Esophagus muscularis mucosa (tissue), 4 donors: ENCODE measurements around the gene FGA. TPM values are rescaled to one million over a fixed set of nuclear protein-coding genes. Genes with fewer than 3 reads are reported as not detected.

Experiments used
- DNase-seq: peaks from one replicate; pipeline ENCODE4 v3.0.0-alpha.2; 2017; ENCODE audit errors: extremely low spot score
- H3K27ac ChIP-seq, 4 donors: fragments of 200-600 bp; sonication (generic); replicated peaks in 1 of 4; 1 replicate in 3 of 4; 2 replicates in 1 of 4; pipeline ENCODE4 v1.5.1; 2016 to 2019; ENCODE audit warnings: mild to moderate bottlenecking in 1 of 4
- H3K27me3 ChIP-seq, 4 donors: fragments of 200-600 bp; sonication (generic); one replicate each; pipeline versions ENCODE4 v1.5.1 to v1.6.0; 2016 to 2019
- H3K36me3 ChIP-seq, 4 donors: fragments of 200-600 bp; sonication (generic); one replicate each; pipeline ENCODE4 v1.5.1; 2016 to 2019
- H3K4me1 ChIP-seq, 4 donors: fragments of 200-600 bp; sonication (generic); one replicate each; pipeline ENCODE4 v1.5.1; 2016 to 2019
- H3K4me3 ChIP-seq, 4 donors: fragments of 200-600 bp; sonication (generic); 1 replicate in 2 of 4; 2 replicates in 2 of 4; pipeline ENCODE4 v1.5.1; 2016 to 2019; ENCODE audit warnings: mild to moderate bottlenecking in 4 of 4, moderate library complexity in 1 of 4
- H3K9me3 ChIP-seq, 4 donors: fragments of 200-600 bp; sonication (generic); 1 replicate in 3 of 4; 2 replicates in 1 of 4; pipeline ENCODE4 v1.5.1; 2016 to 2019
- EP300 ChIP-seq: sonication (generic); formaldehyde crosslinking; IDR thresholded peaks from one replicate; pipeline ENCODE4 v1.6.1; 2017; ENCODE audit warnings: antibody characterized with exemption
- POLR2A ChIP-seq: fragments of 450-650 bp; IDR thresholded peaks from one replicate; pipeline ENCODE4 v1.6.1; 2017; ENCODE audit warnings: antibody characterized with exemption, moderate library complexity, mild to moderate bottlenecking, low read depth
- POLR2AphosphoS5 ChIP-seq, 2 donors: sonication (generic); formaldehyde crosslinking; IDR thresholded peaks; one replicate each; pipeline ENCODE4 v1.6.1; 2017; ENCODE audit warnings: antibody characterized with exemption in 2 of 2
- WGBS: methylation state at CpG from one replicate; pipeline ENCODE4 v1.1.5; 2018; 5-methylcytosine and 5-hydroxymethylcytosine counted together
- intact Hi-C: fragments of 100-400 bp; cut with DNase I; formaldehyde crosslinking; loops from one replicate; pipeline ENCODE4 v1.15.1; 2023
- total RNA-seq, 4 donors: library from RNA; depleted of rRNA; stranded (reverse); fragments of >200 nt; gene quantifications; one replicate each; pipeline versions ENCODE4 v1.1.0 to v1.2.1, GENCODE V29; 2016
- TF ChIP-seq, protein P1 (sequence below), 3 experiments: fragments of 200-600 bp in 2 of 3; fragments of 450-650 bp in 1 of 3; sonication (generic) in 2 of 3; IDR thresholded peaks; one replicate each; pipeline ENCODE4 v1.5.1; 2017 to 2019; ENCODE audit warnings: antibody characterized with exemption in 3 of 3, mild to moderate bottlenecking in 2 of 3, moderate library complexity in 1 of 3

FGA gene
- total RNA-seq, 4 donors from 2014 or later, result not detected

DNA sequence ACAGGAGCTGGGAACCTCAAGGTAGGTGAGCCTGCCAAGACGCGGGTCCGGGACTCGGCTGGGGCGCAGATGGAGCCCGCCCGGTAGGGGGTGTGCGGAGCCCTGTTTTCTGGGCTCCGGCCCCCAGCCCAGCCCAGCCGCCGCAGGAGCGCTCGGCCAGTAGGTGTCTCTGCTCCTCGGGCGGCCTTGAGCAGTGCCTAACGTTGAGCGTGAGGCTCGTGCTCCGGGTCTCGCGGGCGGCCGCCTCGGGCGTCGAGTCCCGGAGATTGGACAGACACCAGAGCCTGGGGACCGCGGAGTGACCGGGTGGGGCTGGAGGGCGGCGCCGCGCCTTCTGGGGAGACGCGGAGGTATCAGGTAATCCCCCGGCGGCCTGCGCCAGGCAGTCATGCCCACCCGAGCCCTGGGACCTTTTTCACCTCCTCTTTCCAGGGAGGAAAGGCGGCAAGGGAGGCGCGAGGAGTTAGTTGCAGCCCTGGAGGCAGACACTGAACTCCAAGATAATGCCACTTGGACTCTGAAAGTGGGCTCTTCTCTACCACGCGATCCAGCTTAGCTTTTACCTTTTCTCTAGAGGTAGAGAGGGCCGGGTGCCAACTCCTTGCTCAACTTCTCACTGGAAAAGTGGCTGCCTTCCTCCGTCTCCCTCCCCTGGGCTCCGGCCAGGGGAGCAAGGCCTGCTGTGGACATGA, 36.4 kb upstream of the FGA start:
- H3K27ac ChIP-seq, result no peak overlapping the region
- no peak for DNase-seq
- no peaks in the 10 kb centered on the region for H3K36me3 ChIP-seq
- peak overlapping the region; percentile 41 to 55 (median 46) for H3K4me3 ChIP-seq
- intact Hi-C loops, result loop anchor here (10.0 kb wide), 1 partner anchor 232 kb away; no protein-coding TSS in a partner anchor
- TF ChIP-seq EP300, result no peak
- TF ChIP-seq, protein P1, sequence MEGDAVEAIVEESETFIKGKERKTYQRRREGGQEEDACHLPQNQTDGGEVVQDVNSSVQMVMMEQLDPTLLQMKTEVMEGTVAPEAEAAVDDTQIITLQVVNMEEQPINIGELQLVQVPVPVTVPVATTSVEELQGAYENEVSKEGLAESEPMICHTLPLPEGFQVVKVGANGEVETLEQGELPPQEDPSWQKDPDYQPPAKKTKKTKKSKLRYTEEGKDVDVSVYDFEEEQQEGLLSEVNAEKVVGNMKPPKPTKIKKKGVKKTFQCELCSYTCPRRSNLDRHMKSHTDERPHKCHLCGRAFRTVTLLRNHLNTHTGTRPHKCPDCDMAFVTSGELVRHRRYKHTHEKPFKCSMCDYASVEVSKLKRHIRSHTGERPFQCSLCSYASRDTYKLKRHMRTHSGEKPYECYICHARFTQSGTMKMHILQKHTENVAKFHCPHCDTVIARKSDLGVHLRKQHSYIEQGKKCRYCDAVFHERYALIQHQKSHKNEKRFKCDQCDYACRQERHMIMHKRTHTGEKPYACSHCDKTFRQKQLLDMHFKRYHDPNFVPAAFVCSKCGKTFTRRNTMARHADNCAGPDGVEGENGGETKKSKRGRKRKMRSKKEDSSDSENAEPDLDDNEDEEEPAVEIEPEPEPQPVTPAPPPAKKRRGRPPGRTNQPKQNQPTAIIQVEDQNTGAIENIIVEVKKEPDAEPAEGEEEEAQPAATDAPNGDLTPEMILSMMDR (IDR thresholded peaks at IDR 0.05), result peak in 2 of 3 experiments; percentile 42 to 56
- no peak for TF ChIP-seq POLR2AphosphoS5 (IDR thresholded peaks at IDR 0.05)
- H3K9me3 ChIP-seq, result no peaks in the 10 kb centered on the region
- peaks cover 8 to 13% (median 10%) of the 10 kb centered on the region in 4 donors for H3K4me1 ChIP-seq
- H3K27me3 ChIP-seq, result peaks cover 0 to 15% (median 0%) of the 10 kb centered on the region in 4 donors
- WGBS, result 5% methylated on average over 28 of the region's 48 CpGs

DNA sequence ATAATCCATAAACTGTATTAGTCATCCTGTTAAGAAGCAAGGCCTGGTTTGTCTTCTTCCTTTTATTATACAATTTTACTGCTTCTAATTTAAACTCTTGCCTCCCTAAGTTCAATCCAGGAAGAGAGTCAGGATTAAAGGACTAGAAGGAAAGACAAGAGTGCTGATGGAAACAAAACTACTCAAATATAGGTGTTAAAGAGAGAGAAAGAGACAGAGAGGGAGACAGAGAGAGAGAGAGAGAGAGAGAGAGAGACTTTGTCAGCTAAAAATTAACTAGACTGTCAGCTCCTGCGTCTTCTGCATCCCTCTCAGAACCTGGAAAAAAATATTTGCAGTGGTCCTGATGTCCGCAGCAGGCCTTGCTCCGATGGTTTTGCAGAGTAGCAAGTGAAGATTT, 35.4 kb upstream of the FGA start:
- peaks cover 8 to 13% (median 10%) of the 10 kb centered on the region in 4 donors for H3K4me1 ChIP-seq
- no peak overlapping the region for H3K27ac ChIP-seq
- TF ChIP-seq, protein P1 (IDR thresholded peaks at IDR 0.05), result no peak
- TF ChIP-seq POLR2A (no peak), EP300 (no peak), POLR2AphosphoS5 (IDR thresholded peaks at IDR 0.05) (no peak)
- 91% methylated on average over 3 of the region's 3 CpGs for WGBS
- peaks cover 0 to 10% (median 0%) of the 10 kb centered on the region in 4 donors for H3K27me3 ChIP-seq
- no peaks in the 10 kb centered on the region for H3K9me3 ChIP-seq
- H3K36me3 ChIP-seq, result no peaks in the 10 kb centered on the region
- DNase-seq, result no peak
- H3K4me3 ChIP-seq, result no peak overlapping the region
- intact Hi-C loops, result loop anchor here (10.0 kb wide), 1 partner anchor 231 kb away; no protein-coding TSS in a partner anchor

DNA sequence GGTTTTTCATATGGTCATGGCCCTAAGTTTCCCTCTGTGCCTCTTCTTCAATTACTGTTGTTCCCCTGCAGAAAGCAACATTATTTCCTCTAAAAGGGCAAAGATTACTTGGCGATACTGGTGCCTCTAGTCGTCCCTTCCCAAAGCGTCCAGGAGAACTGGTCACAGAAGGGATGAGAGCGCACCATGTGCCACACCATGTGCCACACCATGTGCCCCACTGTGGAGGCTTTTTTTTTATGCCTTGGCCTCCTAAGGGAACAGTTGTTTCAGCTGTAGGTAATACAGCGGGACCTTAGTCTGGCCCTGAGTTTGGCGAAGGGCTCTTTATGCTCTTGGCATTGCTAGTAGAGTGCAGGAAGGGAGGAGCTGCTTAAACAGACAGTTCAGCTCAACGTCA, 33.5 kb upstream of the FGA start:
- Histone ChIP-seq H3K4me3 (no peak overlapping the region), H3K36me3 (no peaks in the 10 kb centered on the region), H3K27ac (no peak overlapping the region), H3K4me1 (peaks cover 8 to 13% (median 10%) of the 10 kb centered on the region in 4 donors), H3K9me3 (no peaks in the 10 kb centered on the region), H3K27me3 (peaks cover 0 to 9% (median 0%) of the 10 kb centered on the region in 4 donors)
- no peak for DNase-seq
- WGBS, result 84% methylated on average over 7 of the region's 7 CpGs
- TF ChIP-seq POLR2A, result no peak
- no peak for TF ChIP-seq POLR2AphosphoS5 (IDR thresholded peaks at IDR 0.05)
- TF ChIP-seq, protein P1 (IDR thresholded peaks at IDR 0.05), result no peak
- no peak for TF ChIP-seq EP300
- intact Hi-C loops, result loop anchor here (5.0 to 10.0 kb wide), 2 partner anchors 72 to 229 kb away; partner anchors contain the start of gene PLRG1

DNA sequence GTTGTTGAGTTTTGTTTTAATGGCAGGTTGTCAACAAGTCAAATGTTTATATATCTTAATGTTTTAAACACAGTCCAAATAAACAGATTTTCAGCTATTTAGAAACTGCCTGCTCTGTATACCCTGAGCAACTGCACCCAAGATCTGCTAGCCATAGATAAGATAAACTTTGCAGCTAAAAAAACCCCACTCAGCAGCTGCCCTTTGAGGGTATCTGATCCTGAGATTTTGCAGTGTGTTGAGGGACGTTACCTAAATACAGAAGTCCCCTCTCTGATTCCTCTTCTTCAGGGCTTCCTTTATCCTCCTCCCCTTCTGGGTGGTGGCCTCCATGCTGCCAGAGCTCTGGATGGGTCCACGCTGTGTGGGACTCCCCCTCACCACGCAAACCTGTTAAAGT, 32.9 kb upstream of the FGA start:
- no peaks in the 10 kb centered on the region for H3K36me3 ChIP-seq
- intact Hi-C loops, result loop anchor here (5.0 to 10.0 kb wide), 2 partner anchors 71 to 229 kb away; partner anchors contain the start of gene PLRG1
- no peak for DNase-seq

More for the DNA sequence above, 32.9 kb upstream of the FGA start:
- H3K27ac ChIP-seq, result no peak overlapping the region
- no peaks in the 10 kb centered on the region for H3K9me3 ChIP-seq
- H3K4me3 ChIP-seq, result no peak overlapping the region
- WGBS, result 79% methylated on average over 3 of the region's 3 CpGs
- TF ChIP-seq POLR2A, result no peak
- TF ChIP-seq EP300, result no peak
- TF ChIP-seq, protein P1 (IDR thresholded peaks at IDR 0.05), result no peak
- H3K4me1 ChIP-seq, result peaks cover 8 to 13% (median 10%) of the 10 kb centered on the region in 4 donors
- peaks cover 0 to 9% (median 0%) of the 10 kb centered on the region in 4 donors for H3K27me3 ChIP-seq
